Activated T-cell treated with anti-CD3 and anti-CD28 coated beads, Interleukin-2, amount 50 U/mL, for 72 hours (primary cell): Measurements from ENCODE around the gene R3HDM1. TPM values are rescaled to one million over a fixed set of nuclear protein-coding genes. Genes with fewer than 3 reads are reported as not detected.
"Not testable (repeated sequence)": the region's sequence is repeated elsewhere in the genome, so short reads cannot be mapped to it uniquely, and the experiment has no call there.

Experiments
- ATAC-seq, 2 donors: fragments of 150-1000 bp; cut with Tn5 transposase; replicated peaks in 1 of 2; 2 replicates each; pipeline ENCODE4 v1.10.0; 2021; ENCODE audit warnings: moderate library complexity in 2 of 2, mild to moderate bottlenecking in 1 of 2
- DNase-seq, 2 donors: peaks; one replicate each; pipeline ENCODE4 v3.0.0; 2021 to 2022; ENCODE audit warnings: mixed read lengths in 1 of 2
- H3K27ac Mint-ChIP-seq: one replicate; pipeline ENCODE4 v1.8.0; 2022; ENCODE audit warnings: mild to moderate bottlenecking, moderate library complexity, mixed read lengths
- H3K27me3 Mint-ChIP-seq: one replicate; pipeline ENCODE4 v1.8.0; 2022; ENCODE audit warnings: low read depth, mixed read lengths
- H3K36me3 Mint-ChIP-seq, 2 donors: one replicate each; pipeline ENCODE4 v1.8.0; 2022; ENCODE audit warnings: mixed read lengths in 2 of 2, mild to moderate bottlenecking in 1 of 2; ENCODE audit not compliant: insufficient read depth in 2 of 2
- H3K4me1 Mint-ChIP-seq: one replicate; pipeline ENCODE4 v1.8.0; 2022; ENCODE audit warnings: low read depth, mixed read lengths
- H3K4me3 Mint-ChIP-seq, 2 donors: one replicate each; pipeline ENCODE4 v1.8.0; 2022; ENCODE audit warnings: mild to moderate bottlenecking in 2 of 2, mixed read lengths in 2 of 2, moderate library complexity in 2 of 2
- H3K9me3 Mint-ChIP-seq, 2 donors: one replicate each; pipeline ENCODE4 v1.8.0; 2022; ENCODE audit warnings: mixed read lengths in 2 of 2
- total RNA-seq, 2 donors: library from RNA; stranded (reverse); gene quantifications; one replicate each; pipeline ENCODE4 v1.2.3, GENCODE V29; 2022

R3HDM1 gene
- total RNA-seq: 10 to 100 TPM; 47.7 to 50.4 TPM

DNA sequence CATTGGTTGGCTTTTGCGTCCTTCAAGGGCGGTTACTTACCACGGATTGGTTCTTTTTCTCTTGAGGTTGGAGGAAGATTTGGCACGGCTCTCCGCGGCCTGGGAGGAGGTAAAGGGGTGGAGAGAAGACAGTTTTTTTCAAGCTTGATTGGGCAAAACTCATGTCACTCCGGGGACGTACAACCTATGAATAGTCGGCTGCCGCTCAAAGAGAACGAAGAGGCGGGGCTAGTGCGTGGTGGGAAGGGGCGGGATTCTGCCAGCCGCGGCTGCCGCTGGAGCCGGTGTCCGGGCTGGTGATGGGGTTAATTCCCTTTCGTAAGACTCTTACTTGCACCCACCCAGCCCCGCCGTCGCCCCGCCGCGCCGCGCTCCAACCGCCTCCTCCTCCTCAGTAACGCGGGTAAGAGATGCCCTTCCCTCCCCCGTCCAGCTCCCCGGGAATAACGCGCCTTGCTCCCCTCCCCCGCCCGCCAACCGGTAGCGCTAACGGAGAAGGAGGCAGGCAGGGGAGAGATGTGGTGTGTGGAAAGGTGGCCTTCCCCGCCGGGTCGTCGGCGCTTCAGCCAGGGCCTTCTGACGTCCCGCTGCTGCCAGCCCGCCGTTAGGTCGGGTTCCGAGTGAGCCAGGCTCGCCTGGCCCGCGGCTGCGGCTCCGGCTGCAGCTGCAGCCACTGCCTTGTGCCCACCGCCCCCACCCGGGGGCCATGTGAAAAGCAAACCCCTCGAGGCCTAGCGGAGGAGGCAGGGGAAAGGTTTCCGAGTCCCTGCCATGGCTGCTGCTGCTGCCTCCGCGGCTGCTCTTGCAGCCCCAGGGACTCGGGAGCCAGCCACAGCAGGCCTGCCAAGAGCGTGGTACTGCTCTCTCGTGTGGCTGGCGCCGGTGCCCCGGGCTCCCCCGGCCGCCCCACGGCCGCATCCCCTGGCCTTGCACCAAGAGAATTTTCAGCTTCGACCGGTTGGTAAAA, at the start of gene R3HDM1:
TSS of gene R3HDM1 (plus strand) at position 254 of the 967 bp plus-strand sequence. CDS start 73,362 bp downstream, outside the sequence.
- ATAC-seq (peak; percentile 87 to 88), DNase-seq (peak; percentile 95 to 98)
- Mint-ChIP-seq H3K9me3 (no peaks in the 10 kb centered on the region), H3K27me3 (no peaks in the 10 kb centered on the region), H3K27ac (peak within 1 kb of the TSS; percentile 63), H3K4me1 (peaks cover 42% of the 10 kb centered on the region), H3K4me3 (no peak within 1 kb of the TSS), H3K36me3 (peaks cover 0 to 1% of the 10 kb centered on the region in 2 donors)

- Mint-ChIP-seq H3K27me3 (no peaks in the 10 kb centered on the region), H3K9me3 (peaks cover 5 to 6% of the 10 kb centered on the region in 2 donors), H3K36me3 (peaks cover 10 to 15% of the 10 kb centered on the region in 2 donors), H3K27ac (no peak overlapping the region), H3K4me3 (no peak overlapping the region), H3K4me1 (no peaks in the 10 kb centered on the region)
- DNase-seq (no peak), ATAC-seq (no peak)
Measured at GRCh38 chr2:135485441-135485840, 45.8 kb upstream of the R3HDM1 start.

DNA sequence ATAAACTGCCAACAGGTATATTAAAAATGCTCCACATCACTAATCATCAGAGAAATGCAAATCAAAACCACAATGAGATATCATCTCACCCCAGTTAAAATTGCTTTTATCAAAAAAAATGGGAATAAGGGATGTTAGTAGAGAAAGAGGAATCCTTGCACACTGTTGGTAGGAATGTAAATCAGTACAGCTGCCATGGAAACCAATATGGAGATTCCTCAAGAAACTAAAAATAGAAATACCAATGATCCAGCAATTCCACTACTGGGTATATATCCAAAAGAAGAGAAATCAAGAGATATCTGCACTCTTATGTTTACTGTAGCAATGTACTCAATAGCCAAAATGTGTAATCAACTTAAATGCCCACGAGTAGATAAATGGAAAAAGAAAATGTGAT, 40.9 kb upstream of the R3HDM1 start:
- no peak overlapping the region for H3K27ac Mint-ChIP-seq
- H3K27me3 Mint-ChIP-seq: no peaks in the 10 kb centered on the region
- no peaks in the 10 kb centered on the region for H3K4me1 Mint-ChIP-seq
- H3K9me3 Mint-ChIP-seq: peaks cover 0 to 2% of the 10 kb centered on the region in 2 donors
- DNase-seq (no peak), ATAC-seq (no peak)
- peaks cover 10 to 11% of the 10 kb centered on the region in 2 donors for H3K36me3 Mint-ChIP-seq
- no peak overlapping the region for H3K4me3 Mint-ChIP-seq

- H3K36me3 Mint-ChIP-seq: peaks cover 15 to 29% of the 10 kb centered on the region in 2 donors
- no peak overlapping the region for H3K27ac Mint-ChIP-seq
- ATAC-seq (no peak), DNase-seq (no peak)
- no peak overlapping the region for H3K4me3 Mint-ChIP-seq
- H3K9me3 Mint-ChIP-seq: peaks cover 3 to 7% of the 10 kb centered on the region in 2 donors
- H3K4me1 Mint-ChIP-seq: no peaks in the 10 kb centered on the region
- no peaks in the 10 kb centered on the region for H3K27me3 Mint-ChIP-seq
Measured at GRCh38 chr2:135494503-135494902, 36.8 kb upstream of the R3HDM1 start.

- no peaks in the 10 kb centered on the region for H3K27me3 Mint-ChIP-seq
- H3K9me3 Mint-ChIP-seq: peaks cover 4 to 8% of the 10 kb centered on the region in 2 donors
- H3K4me1 Mint-ChIP-seq: no peaks in the 10 kb centered on the region
- no peak overlapping the region for H3K27ac Mint-ChIP-seq
- H3K4me3 Mint-ChIP-seq: no peak overlapping the region
- ATAC-seq (no peak), DNase-seq (no peak)
- peaks cover 15 to 30% of the 10 kb centered on the region in 2 donors for H3K36me3 Mint-ChIP-seq
Measured at GRCh38 chr2:135494917-135495316, 36.4 kb upstream of the R3HDM1 start.

DNA sequence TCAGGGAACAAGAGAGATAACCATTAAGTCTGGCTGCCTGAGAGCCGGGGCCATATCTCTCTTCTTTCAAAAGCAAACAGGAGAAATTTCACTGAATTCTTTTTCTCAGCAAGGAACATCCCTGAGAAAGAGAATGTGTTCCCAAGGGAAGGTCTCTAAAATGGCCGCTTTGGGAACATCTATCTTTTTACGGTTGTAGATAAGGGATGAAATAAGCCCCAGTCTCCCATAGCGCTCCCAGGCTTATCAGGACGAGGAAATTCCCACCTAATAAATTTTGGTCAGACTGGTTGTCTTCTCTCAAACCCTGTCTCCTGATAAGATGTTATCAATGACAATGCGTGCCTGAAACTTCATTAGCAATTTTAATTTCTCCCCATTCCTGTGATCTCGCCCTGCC, 32.7 kb upstream of the R3HDM1 start:
- H3K27ac Mint-ChIP-seq, H3K4me3 Mint-ChIP-seq, DNase-seq, H3K27me3 Mint-ChIP-seq, ATAC-seq, H3K4me1 Mint-ChIP-seq: not testable (repeated sequence)
- peaks cover 6 to 14% of the 10 kb centered on the region in 2 donors for H3K9me3 Mint-ChIP-seq
- peaks cover 12 to 43% of the 10 kb centered on the region in 2 donors for H3K36me3 Mint-ChIP-seq

DNA sequence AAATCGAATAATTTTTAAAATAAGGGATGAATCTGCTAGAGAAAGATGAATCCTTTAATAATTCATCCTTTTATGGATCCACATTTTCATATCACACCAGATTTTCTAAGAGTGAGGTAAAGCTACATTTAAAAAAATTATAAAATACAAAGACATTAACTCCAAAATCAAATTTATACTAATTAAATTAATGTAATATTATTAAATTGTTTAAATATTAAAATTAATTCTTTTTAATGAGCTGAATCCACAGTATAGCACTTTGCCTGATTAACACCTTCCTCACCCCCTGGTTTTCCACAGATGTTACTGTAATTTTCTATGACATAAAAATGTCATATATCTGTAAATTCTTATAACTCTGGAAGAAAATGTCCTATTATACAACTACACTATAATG, 26.5 kb upstream of the R3HDM1 start:
- H3K9me3 Mint-ChIP-seq: peaks cover 2 to 6% of the 10 kb centered on the region in 2 donors
- DNase-seq (no peak), ATAC-seq (no peak)
- H3K36me3 Mint-ChIP-seq: peaks cover 3 to 15% of the 10 kb centered on the region in 2 donors
- no peak overlapping the region for H3K4me3 Mint-ChIP-seq
- no peaks in the 10 kb centered on the region for H3K4me1 Mint-ChIP-seq
- no peaks in the 10 kb centered on the region for H3K27me3 Mint-ChIP-seq
- H3K27ac Mint-ChIP-seq: no peak overlapping the region

DNA sequence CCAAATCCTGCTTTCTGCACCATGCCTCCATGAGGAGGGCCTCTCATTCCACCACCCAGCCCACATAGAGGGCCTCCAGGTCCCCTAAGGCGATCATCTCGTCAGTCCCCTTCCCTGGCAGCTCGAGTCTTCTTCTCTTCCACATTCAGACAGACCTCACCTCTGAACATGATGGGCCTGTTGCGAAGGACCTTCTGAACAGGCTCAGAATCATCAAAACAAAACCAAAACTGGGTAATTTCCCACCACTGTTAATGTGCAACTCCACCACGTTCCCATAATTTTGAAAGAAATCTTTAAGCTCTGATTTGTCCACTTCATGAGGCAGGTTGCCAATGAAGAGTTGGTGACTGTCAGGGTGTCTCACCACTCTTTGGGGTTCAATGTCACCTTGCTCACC, 20.7 kb upstream of the R3HDM1 start:
- no peak overlapping the region for H3K27ac Mint-ChIP-seq

DNA sequence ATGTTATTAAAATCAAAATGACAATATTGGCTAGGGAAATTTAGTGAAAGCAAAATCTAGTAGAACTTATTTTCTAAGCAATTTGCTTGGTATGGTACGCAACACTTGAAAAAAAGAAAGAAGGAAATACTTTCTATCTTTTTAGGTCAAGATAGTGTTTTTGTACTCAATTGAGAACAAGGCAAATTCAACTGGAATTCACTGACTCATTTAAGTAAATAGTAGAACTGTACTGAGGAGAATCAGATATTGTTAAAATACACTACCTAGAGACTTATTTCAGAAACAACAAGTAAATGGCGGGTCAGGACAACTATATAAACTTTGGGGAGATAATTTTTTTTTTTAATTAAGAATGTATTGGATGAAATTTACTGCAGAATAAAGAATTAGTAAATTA, 19.2 kb upstream of the R3HDM1 start:
- H3K27ac Mint-ChIP-seq: no peak overlapping the region
- no peaks in the 10 kb centered on the region for H3K9me3 Mint-ChIP-seq
- ATAC-seq (no peak), DNase-seq (no peak)
- no peak overlapping the region for H3K4me3 Mint-ChIP-seq
- peaks cover 12% of the 10 kb centered on the region for H3K4me1 Mint-ChIP-seq
- no peaks in the 10 kb centered on the region for H3K27me3 Mint-ChIP-seq
- H3K36me3 Mint-ChIP-seq: peaks cover 5 to 9% of the 10 kb centered on the region in 2 donors

More for the DNA sequence above, 20.7 kb upstream of the R3HDM1 start:
- DNase-seq: no peak
- ATAC-seq: peak in 1 of 2 donors; percentile 17
- H3K4me1 Mint-ChIP-seq: peaks cover 12% of the 10 kb centered on the region
- no peaks in the 10 kb centered on the region for H3K27me3 Mint-ChIP-seq
- H3K36me3 Mint-ChIP-seq: peaks cover 5 to 9% of the 10 kb centered on the region in 2 donors
- no peaks in the 10 kb centered on the region for H3K9me3 Mint-ChIP-seq
- H3K4me3 Mint-ChIP-seq: peak overlapping the region in 1 of 2 donors; percentile 6

- DNase-seq (no peak), ATAC-seq (no peak)
- Mint-ChIP-seq H3K4me1 (peaks cover 39% of the 10 kb centered on the region), H3K4me3 (no peak overlapping the region), H3K27me3 (no peaks in the 10 kb centered on the region), H3K27ac (no peak overlapping the region), H3K36me3 (peaks cover 0 to 4% of the 10 kb centered on the region in 2 donors), H3K9me3 (peaks cover 0 to 2% of the 10 kb centered on the region in 2 donors)
Measured at GRCh38 chr2:135525786-135526185, 5.5 kb upstream of the R3HDM1 start.

DNA sequence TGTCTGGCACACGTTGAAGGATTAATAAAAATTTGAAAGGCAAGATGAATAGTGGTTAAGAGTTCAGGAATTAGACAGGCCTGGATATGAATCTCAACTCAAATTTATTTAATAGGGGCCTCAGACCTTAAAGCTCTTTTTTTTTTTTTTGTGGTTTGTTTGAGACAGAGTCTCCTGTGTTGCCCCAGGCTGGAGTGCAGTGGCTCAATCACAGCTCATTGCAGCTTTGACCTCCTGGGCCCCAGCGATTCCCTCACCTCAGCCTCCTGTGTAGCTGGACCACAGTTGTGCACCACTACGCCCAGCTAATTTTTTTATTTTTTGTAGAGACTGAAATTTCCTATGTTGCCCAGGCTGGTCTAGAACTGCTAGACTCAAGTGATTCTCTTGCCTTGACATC, 3.3 kb upstream of the R3HDM1 start:
- Mint-ChIP-seq H3K4me3 (no peak overlapping the region), H3K9me3 (peaks cover 0 to 2% of the 10 kb centered on the region in 2 donors), H3K36me3 (no peaks in the 10 kb centered on the region), H3K27me3 (no peaks in the 10 kb centered on the region), H3K27ac (no peak overlapping the region), H3K4me1 (peaks cover 40% of the 10 kb centered on the region)
- no peak for ATAC-seq
- no peak for DNase-seq

- H3K4me1 Mint-ChIP-seq: peaks cover 48% of the 10 kb centered on the region
- no peaks in the 10 kb centered on the region for H3K9me3 Mint-ChIP-seq
- H3K36me3 Mint-ChIP-seq: peaks cover 0 to 1% of the 10 kb centered on the region in 2 donors
- H3K27ac Mint-ChIP-seq: peak within 1 kb of the TSS; percentile 47
- DNase-seq (peak; percentile 90 to 96), ATAC-seq (peak; percentile 77 to 79)
- H3K4me3 Mint-ChIP-seq: no peak within 1 kb of the TSS
- no peaks in the 10 kb centered on the region for H3K27me3 Mint-ChIP-seq
Measured at GRCh38 chr2:135530313-135531230, 712 bp upstream of the R3HDM1 start, which contains the start of gene ZRANB3. Gene ZRANB3, minus strand, starts transcription at chr2:135531218.
